ENCODE results near the gene COBL.

The COBL gene

GRCh38 chr7:51316262-51316665 lies 345 bp downstream of the COBL start:
- TF ChIP-seq TAF1 (IDR thresholded peaks at IDR 0.05; ENCODE audit: borderline replicate concordance, insufficient read depth, low read length) (no peak), REST (IDR thresholded peaks at IDR 0.05; ENCODE audit: insufficient read depth in 1 of 2, low read depth in 2 of 2, low read length in 2 of 2) (no peak), POLR2AphosphoS5 (IDR thresholded peaks at IDR 0.05; ENCODE audit: low read depth, low read length) (no peak), SIN3A (IDR thresholded peaks at IDR 0.05; ENCODE audit: borderline replicate concordance, insufficient read depth, low read length) (no peak), FOXP2 (optimal IDR thresholded peaks at IDR 0.05; ENCODE audit: borderline replicate concordance, extremely low read depth, extremely low read length, insufficient read depth) (no peak)

GRCh38 chr7:51315393-51316261 lies 982 bp downstream of the COBL start:
- TF ChIP-seq FOXP2 (optimal IDR thresholded peaks at IDR 0.05; ENCODE audit: borderline replicate concordance, extremely low read depth, extremely low read length, insufficient read depth): no peak
- TF ChIP-seq REST (IDR thresholded peaks at IDR 0.05; ENCODE audit: insufficient read depth in 1 of 2, low read depth in 2 of 2, low read length in 2 of 2): no peak
- no peak for TF ChIP-seq TAF1 (IDR thresholded peaks at IDR 0.05; ENCODE audit: borderline replicate concordance, insufficient read depth, low read length)
- no peak for TF ChIP-seq POLR2AphosphoS5 (IDR thresholded peaks at IDR 0.05; ENCODE audit: low read depth, low read length)
- TF ChIP-seq SIN3A (IDR thresholded peaks at IDR 0.05; ENCODE audit: borderline replicate concordance, insufficient read depth, low read length): no peak

- no peak for TF ChIP-seq TAF1 (IDR thresholded peaks at IDR 0.05; ENCODE audit: borderline replicate concordance, insufficient read depth, low read length)
- TF ChIP-seq REST (IDR thresholded peaks at IDR 0.05; ENCODE audit: insufficient read depth in 1 of 2, low read depth in 2 of 2, low read length in 2 of 2): no peak
- no peak for TF ChIP-seq POLR2AphosphoS5 (IDR thresholded peaks at IDR 0.05; ENCODE audit: low read depth, low read length)
- TF ChIP-seq FOXP2 (optimal IDR thresholded peaks at IDR 0.05; ENCODE audit: borderline replicate concordance, extremely low read depth, extremely low read length, insufficient read depth): no peak
- TF ChIP-seq SIN3A (IDR thresholded peaks at IDR 0.05; ENCODE audit: borderline replicate concordance, insufficient read depth, low read length): no peak
Measured at GRCh38 chr7:51314726-51315125, 1.9 kb downstream of the COBL start.

- TF ChIP-seq SIN3A (IDR thresholded peaks at IDR 0.05; ENCODE audit: borderline replicate concordance, insufficient read depth, low read length): no peak
- no peak for TF ChIP-seq TAF1 (IDR thresholded peaks at IDR 0.05; ENCODE audit: borderline replicate concordance, insufficient read depth, low read length)
- no peak for TF ChIP-seq REST (IDR thresholded peaks at IDR 0.05; ENCODE audit: insufficient read depth in 1 of 2, low read depth in 2 of 2, low read length in 2 of 2)
- no peak for TF ChIP-seq FOXP2 (optimal IDR thresholded peaks at IDR 0.05; ENCODE audit: borderline replicate concordance, extremely low read depth, extremely low read length, insufficient read depth)
- TF ChIP-seq POLR2AphosphoS5 (IDR thresholded peaks at IDR 0.05; ENCODE audit: low read depth, low read length): no peak
Measured at GRCh38 chr7:51313738-51314425, 2.7 kb downstream of the COBL start.

Measured in PFSK-1 (cell line).